K562 (cell line): Measurements from ENCODE around the gene AP5Z1. TPM values are rescaled to one million over a fixed set of nuclear protein-coding genes. Genes with fewer than 3 reads are reported as not detected.

Experiments used
- ARID2 ChIP-seq: fragments of 450-650 bp; IDR thresholded peaks from 2 replicates; pipeline ENCODE4 v1.6.1; 2017; ENCODE audit warnings: antibody characterized with exemption, mild to moderate bottlenecking
- CC2D1A ChIP-seq: fragments of 450-650 bp; IDR thresholded peaks from 2 replicates; pipeline ENCODE4 v1.6.1; 2017; ENCODE audit warnings: mild to moderate bottlenecking
- CREM ChIP-seq: IDR thresholded peaks from 2 replicates; pipeline ENCODE4 v1.6.1; 2014; ENCODE audit warnings: antibody characterized with exemption, low read depth
- DPF2 ChIP-seq: fragments of 450-650 bp; IDR thresholded peaks from 2 replicates; pipeline ENCODE4 v1.6.1; 2016
- ESRRA ChIP-seq: fragments of 450-650 bp; IDR thresholded peaks from 2 replicates; pipeline ENCODE4 v1.6.1; 2014; ENCODE audit warnings: low read depth, mild to moderate bottlenecking, moderate library complexity, borderline replicate concordance
- ETV1 ChIP-seq: fragments of 450-650 bp; conservative IDR thresholded peaks from 2 replicates; pipeline ENCODE4 v1.6.1; 2016; ENCODE audit warnings: missing genetic modification characterization, control low read depth, low read depth, missing compliant biosample characterization
- HMGN3 ChIP-seq: IDR thresholded peaks from 2 replicates; pipeline ENCODE4 v1.6.1; 2011; ENCODE audit warnings: borderline replicate concordance, low read depth, mild to moderate bottlenecking, mixed read lengths, low read length; ENCODE audit not compliant: insufficient read length; ENCODE audit errors: extremely low read depth
- HOMEZ ChIP-seq: fragments of 250-450 bp; sonication (Bioruptor Pico); IDR thresholded peaks from 2 replicates; pipeline ENCODE4 v1.4.0; 2020; ENCODE audit warnings: mild to moderate bottlenecking, moderate library complexity
- JUND ChIP-seq, 2 experiments: IDR thresholded peaks; 2 replicates in 1 of 2; 3 replicates in 1 of 2; pipeline ENCODE4 v1.6.1; 2011; ENCODE audit warnings: borderline replicate concordance in 2 of 2, low read depth in 2 of 2, low read length in 2 of 2, improper control_type of control experiment in 1 of 2, missing biosample characterization in 1 of 2, missing genetic modification characterization in 1 of 2, missing genetic modification reagents in 1 of 2
- KLF1 ChIP-seq: fragments of 450-650 bp; IDR thresholded peaks from 2 replicates; pipeline ENCODE4 v1.6.1; 2016; ENCODE audit warnings: missing genetic modification characterization, missing compliant biosample characterization
- MYNN ChIP-seq, 2 experiments: sonication (generic); formaldehyde crosslinking in 1 of 2; IDR thresholded peaks; 2 replicates each; pipeline versions ENCODE4 v1.5.0 to v1.6.1; 2016 to 2020; ENCODE audit warnings: antibody characterized with exemption in 1 of 2, missing genetic modification reagents in 1 of 2
- POLR2G ChIP-seq: fragments of 200-400 bp; formaldehyde crosslinking; IDR thresholded peaks from 2 replicates; pipeline ENCODE4 v1.6.1; 2017; ENCODE audit warnings: low read depth, mild to moderate bottlenecking, antibody characterized with exemption, low read length, moderate library complexity
- RAD21 ChIP-seq, 2 experiments: fragments of 250-450 bp in 1 of 2; fragments of 450-650 bp in 1 of 2; sonication (Bioruptor Pico) in 1 of 2; formaldehyde crosslinking in 1 of 2; IDR thresholded peaks in 1 of 2; conservative IDR thresholded peaks in 1 of 2; 2 replicates each; pipeline versions ENCODE4 v1.4.0 to v1.8.0; 2020 to 2022; ENCODE audit warnings: mild to moderate bottlenecking in 2 of 2, moderate library complexity in 1 of 2
- SMARCA4 ChIP-seq: fragments of 450-650 bp; IDR thresholded peaks from 2 replicates; pipeline ENCODE4 v1.6.1; 2016
- SMARCC2 ChIP-seq: fragments of 450-650 bp; IDR thresholded peaks from 2 replicates; pipeline ENCODE4 v1.6.1; 2017; ENCODE audit warnings: antibody characterized with exemption, moderate library complexity, mild to moderate bottlenecking, low read depth
- STAG1 ChIP-seq: sonication (generic); formaldehyde crosslinking; IDR thresholded peaks from 2 replicates; pipeline ENCODE4 v1.5.0; 2020; ENCODE audit warnings: missing genetic modification reagents, borderline replicate concordance
- YY1 ChIP-seq, 3 experiments: IDR thresholded peaks; 2 replicates each; pipeline ENCODE4 v1.6.1; 2011; ENCODE audit warnings: low read length in 2 of 3, mild to moderate bottlenecking in 2 of 3, moderate library complexity in 2 of 3, borderline replicate concordance in 1 of 3, control low read depth in 1 of 3, low read depth in 1 of 3; ENCODE audit not compliant: insufficient read depth in 3 of 3, insufficient replicate concordance in 2 of 3, control insufficient read depth in 1 of 3, insufficient read length in 1 of 3; ENCODE audit errors: extremely low read depth in 1 of 3
- ZBTB7A ChIP-seq: IDR thresholded peaks from 2 replicates; pipeline ENCODE4 v1.6.1; 2011; ENCODE audit warnings: low read depth, mild to moderate bottlenecking, low read length, moderate library complexity, borderline replicate concordance; ENCODE audit not compliant: control insufficient read depth
- ZNF584 ChIP-seq: fragments of 200-800 bp; sonication (Bioruptor generic); IDR thresholded peaks from 2 replicates; pipeline ENCODE4 v1.6.1; 2016; ENCODE audit warnings: low read depth, mild to moderate bottlenecking, missing genetic modification characterization, missing compliant biosample characterization
- ZNF766 ChIP-seq: fragments of 200-800 bp; sonication (Bioruptor generic); conservative IDR thresholded peaks from 2 replicates; pipeline ENCODE4 v1.6.1; 2016; ENCODE audit warnings: missing genetic modification characterization, missing compliant biosample characterization
- polyA plus RNA-seq, 8 experiments: library from polyadenylated mRNA; depleted of rRNA in 4 of 8; stranded (reverse) in 5 of 8; unstranded in 3 of 8; fragments of >200 nt; fragmentation: Nextera tagmentation in 2 of 8; fragmentation: Illumina TruSeq in 1 of 8; extraction: Ambion mirVana in 2 of 8; extraction: Trizol in 1 of 8; gene quantifications; 2 replicates each; pipeline versions ENCODE4 v1.2.1 to v1.2.3, GENCODE V29; 2011 to 2014; ENCODE audit warnings: inconsistent platforms in 1 of 8, missing spikeins in 1 of 8
- total RNA-seq, 7 experiments: library from RNA; depleted of rRNA in 6 of 7; stranded (reverse); fragments of >200 nt in 6 of 7; fragmentation: Illumina TruSeq in 2 of 7; extraction: Trizol in 2 of 7; gene quantifications; 2 replicates each; pipeline versions ENCODE4 v1.2.1 to v1.2.3, GENCODE V29; 2011 to 2021; ENCODE audit warnings: low replicate concordance in 1 of 7
- TF ChIP-seq, protein P1 (sequence below): IDR thresholded peaks from 2 replicates; pipeline ENCODE4 v1.6.1; 2012; ENCODE audit warnings: low read depth, low read length, improper control_type of control experiment, borderline replicate concordance
- TF ChIP-seq, protein P2 (sequence below): sonication (generic); formaldehyde crosslinking; IDR thresholded peaks from 2 replicates; pipeline ENCODE4 v1.9.0; 2022; ENCODE audit warnings: mild to moderate bottlenecking, missing genetic modification reagents

The AP5Z1 gene
- total and polyA plus RNA-seq, 9 of the 15 experiments (the other 6 are each of a cell fraction or from before 2014, with no cell fraction given): 0.06 to 31.1 (median 6.4) TPM

- TF ChIP-seq JUND (IDR thresholded peaks at IDR 0.05; ENCODE audit: borderline replicate concordance, low read depth, low read length) (0 out of 2 replicates have a peak, but pooled peaks have one; percentile 16), JUND (tag; IDR thresholded peaks at IDR 0.05; ENCODE audit: borderline replicate concordance, low read depth, low read length) (no peak; the same call in 2 of the 3 replicates), ZNF766 (CRISPR knock-in tag) (no peak), MYNN (IDR thresholded peaks at IDR 0.05) (0 out of 2 replicates have a peak, but pooled peaks have one; percentile 31), MYNN (CRISPR knock-in tag; IDR thresholded peaks at IDR 0.05) (no peak), KLF1 (tag) (0 out of 2 replicates have a peak, but pooled peaks have one; percentile 21), SMARCC2 (0 out of 2 replicates have a peak, but pooled peaks have one; percentile 50), ESRRA (peak; percentile 40; the same call in 1 of the 2 replicates), ZNF584 (no peak), RAD21 (CRISPR knock-in tag; conservative IDR thresholded peaks at IDR 0.05 in 1 of 2, IDR thresholded peaks at IDR 0.05 in 1 of 2) (peak; percentile 58 to 87), STAG1 (CRISPR knock-in tag) (peak; percentile 31; the same call in 1 of the 2 replicates), ARID2 (peak; percentile 92), CC2D1A (peak; percentile 51; the same call in 1 of the 2 replicates), YY1 (IDR thresholded peaks at IDR 0.05; ENCODE audit: borderline replicate concordance in 1 of 3, control insufficient read depth in 1 of 3, extremely low read depth in 1 of 3, insufficient read depth in 3 of 3, insufficient read length in 1 of 3, insufficient replicate concordance in 2 of 3, low read depth in 1 of 3, low read length in 2 of 3) (peak in 1 of 3 experiments; percentile 21), HMGN3 (peak; percentile 19), SMARCA4 (peak; percentile 70), HOMEZ (CRISPR knock-in tag) (no peak), DPF2 (no peak), POLR2G (peak; percentile 44; the same call in 1 of the 2 replicates), ZBTB7A (peak; percentile 3; the same call in 1 of the 2 replicates), CREM (0 out of 2 replicates have a peak, but pooled peaks have one; percentile 18), ETV1 (tag) (no peak)
- TF ChIP-seq, protein P1, sequence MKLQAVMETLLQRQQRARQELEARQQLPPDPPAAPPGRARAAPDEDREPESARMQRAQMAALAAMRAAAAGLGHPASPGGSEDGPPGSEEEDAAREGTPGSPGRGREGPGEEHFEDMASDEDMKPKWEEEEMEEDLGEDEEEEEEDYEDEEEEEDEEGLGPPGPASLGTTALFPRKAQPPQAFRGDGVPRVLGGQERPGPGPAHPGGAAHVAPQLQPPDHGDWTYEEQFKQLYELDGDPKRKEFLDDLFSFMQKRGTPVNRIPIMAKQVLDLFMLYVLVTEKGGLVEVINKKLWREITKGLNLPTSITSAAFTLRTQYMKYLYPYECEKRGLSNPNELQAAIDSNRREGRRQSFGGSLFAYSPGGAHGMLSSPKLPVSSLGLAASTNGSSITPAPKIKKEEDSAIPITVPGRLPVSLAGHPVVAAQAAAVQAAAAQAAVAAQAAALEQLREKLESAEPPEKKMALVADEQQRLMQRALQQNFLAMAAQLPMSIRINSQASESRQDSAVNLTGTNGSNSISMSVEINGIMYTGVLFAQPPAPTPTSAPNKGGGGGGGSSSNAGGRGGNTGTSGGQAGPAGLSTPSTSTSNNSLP: no peak
- TF ChIP-seq, protein P2, sequence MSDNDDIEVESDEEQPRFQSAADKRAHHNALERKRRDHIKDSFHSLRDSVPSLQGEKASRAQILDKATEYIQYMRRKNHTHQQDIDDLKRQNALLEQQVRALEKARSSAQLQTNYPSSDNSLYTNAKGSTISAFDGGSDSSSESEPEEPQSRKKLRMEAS (CRISPR knock-in tag): 0 out of 2 replicates have a peak, but pooled peaks have one; percentile 9
Measured at GRCh38 chr7:4753598-4754432, 21.6 kb upstream of the AP5Z1 start (continued).
